ENCODE data around the gene PCCA.

The PCCA gene

GRCh38 chr13:100336795-100337516, 248.1 kb downstream of the PCCA start:
- H3K9me3 ChIP-seq (ENCODE audit: control insufficient read depth, low read length) = no peaks in the 10 kb centered on the region
- no peak overlapping the region for H3K9ac ChIP-seq (ENCODE audit: low read length)
- H3K36me3 ChIP-seq (ENCODE audit: control insufficient read depth, insufficient read depth, low read length) = no peaks in the 10 kb centered on the region
- H3K4me3 ChIP-seq (ENCODE audit: low read length) = no peak overlapping the region
- H3K4me1 ChIP-seq (ENCODE audit: control insufficient read depth, insufficient read depth, low read length) = no peaks in the 10 kb centered on the region
- H3K27me3 ChIP-seq (ENCODE audit: control insufficient read depth, insufficient read depth, low read length) = no peaks in the 10 kb centered on the region

- H3K36me3 ChIP-seq (ENCODE audit: control insufficient read depth, insufficient read depth, low read length) = no peaks in the 10 kb centered on the region
- H3K27me3 ChIP-seq (ENCODE audit: control insufficient read depth, insufficient read depth, low read length) = no peaks in the 10 kb centered on the region
- no peak overlapping the region for H3K9ac ChIP-seq (ENCODE audit: low read length)
- H3K9me3 ChIP-seq (ENCODE audit: control insufficient read depth, low read length) = no peaks in the 10 kb centered on the region
- no peak overlapping the region for H3K4me3 ChIP-seq (ENCODE audit: low read length)
- H3K4me1 ChIP-seq (ENCODE audit: control insufficient read depth, insufficient read depth, low read length) = no peaks in the 10 kb centered on the region
Observed at GRCh38 chr13:100338275-100338674, 249.4 kb downstream of the PCCA start.

GRCh38 chr13:100339411-100339940, 250.6 kb downstream of the PCCA start:
- Histone ChIP-seq H3K9me3 (ENCODE audit: control insufficient read depth, low read length) (no peaks in the 10 kb centered on the region), H3K36me3 (ENCODE audit: control insufficient read depth, insufficient read depth, low read length) (no peaks in the 10 kb centered on the region), H3K4me3 (ENCODE audit: low read length) (no peak overlapping the region), H3K9ac (ENCODE audit: low read length) (no peak overlapping the region), H3K27me3 (ENCODE audit: control insufficient read depth, insufficient read depth, low read length) (no peaks in the 10 kb centered on the region), H3K4me1 (ENCODE audit: control insufficient read depth, insufficient read depth, low read length) (no peaks in the 10 kb centered on the region)

- H3K9ac ChIP-seq (ENCODE audit: low read length) = no peak overlapping the region
- H3K9me3 ChIP-seq (ENCODE audit: control insufficient read depth, low read length) = no peaks in the 10 kb centered on the region
- H3K27me3 ChIP-seq (ENCODE audit: control insufficient read depth, insufficient read depth, low read length) = no peaks in the 10 kb centered on the region
- peaks cover 3% of the 10 kb centered on the region for H3K36me3 ChIP-seq (ENCODE audit: control insufficient read depth, insufficient read depth, low read length)
- no peaks in the 10 kb centered on the region for H3K4me1 ChIP-seq (ENCODE audit: control insufficient read depth, insufficient read depth, low read length)
- H3K4me3 ChIP-seq (ENCODE audit: low read length) = no peak overlapping the region
Observed at GRCh38 chr13:100340865-100341264, 252.0 kb downstream of the PCCA start.

- Histone ChIP-seq H3K27me3 (ENCODE audit: control insufficient read depth, insufficient read depth, low read length) (no peaks in the 10 kb centered on the region), H3K9me3 (ENCODE audit: control insufficient read depth, low read length) (no peaks in the 10 kb centered on the region), H3K9ac (ENCODE audit: low read length) (no peak overlapping the region), H3K4me3 (ENCODE audit: low read length) (no peak overlapping the region), H3K36me3 (ENCODE audit: control insufficient read depth, insufficient read depth, low read length) (peaks cover 3% of the 10 kb centered on the region), H3K4me1 (ENCODE audit: control insufficient read depth, insufficient read depth, low read length) (no peaks in the 10 kb centered on the region)
Observed at GRCh38 chr13:100341327-100341726, 252.4 kb downstream of the PCCA start.

- Histone ChIP-seq H3K4me1 (ENCODE audit: control insufficient read depth, insufficient read depth, low read length) (no peaks in the 10 kb centered on the region), H3K4me3 (ENCODE audit: low read length) (no peak overlapping the region)
Observed at GRCh38 chr13:100344544-100344943, 255.7 kb downstream of the PCCA start.

GRCh38 chr13:100347968-100348367, 259.1 kb downstream of the PCCA start:
- no peaks in the 10 kb centered on the region for H3K27me3 ChIP-seq (ENCODE audit: control insufficient read depth, insufficient read depth, low read length)
- peaks cover 3% of the 10 kb centered on the region for H3K36me3 ChIP-seq (ENCODE audit: control insufficient read depth, insufficient read depth, low read length)
- no peak overlapping the region for H3K9ac ChIP-seq (ENCODE audit: low read length)
- no peaks in the 10 kb centered on the region for H3K4me1 ChIP-seq (ENCODE audit: control insufficient read depth, insufficient read depth, low read length)
- H3K4me3 ChIP-seq (ENCODE audit: low read length) = no peak overlapping the region
- no peaks in the 10 kb centered on the region for H3K9me3 ChIP-seq (ENCODE audit: control insufficient read depth, low read length)

More at GRCh38 chr13:100344544-100344943, 255.7 kb downstream of the PCCA start:
- H3K27me3 ChIP-seq (ENCODE audit: control insufficient read depth, insufficient read depth, low read length) = no peaks in the 10 kb centered on the region
- H3K9me3 ChIP-seq (ENCODE audit: control insufficient read depth, low read length) = no peaks in the 10 kb centered on the region
- peaks cover 3% of the 10 kb centered on the region for H3K36me3 ChIP-seq (ENCODE audit: control insufficient read depth, insufficient read depth, low read length)
- H3K9ac ChIP-seq (ENCODE audit: low read length) = no peak overlapping the region

GRCh38 chr13:100349594-100349993, 260.7 kb downstream of the PCCA start:
- Histone ChIP-seq H3K9ac (ENCODE audit: low read length) (no peak overlapping the region), H3K27me3 (ENCODE audit: control insufficient read depth, insufficient read depth, low read length) (no peaks in the 10 kb centered on the region), H3K4me3 (ENCODE audit: low read length) (no peak overlapping the region)

GRCh38 chr13:100350601-100351000, 261.7 kb downstream of the PCCA start:
- no peak overlapping the region for H3K9ac ChIP-seq (ENCODE audit: low read length)
- H3K36me3 ChIP-seq (ENCODE audit: control insufficient read depth, insufficient read depth, low read length) = peaks cover 1% of the 10 kb centered on the region
- no peaks in the 10 kb centered on the region for H3K27me3 ChIP-seq (ENCODE audit: control insufficient read depth, insufficient read depth, low read length)
- no peaks in the 10 kb centered on the region for H3K4me1 ChIP-seq (ENCODE audit: control insufficient read depth, insufficient read depth, low read length)
- no peaks in the 10 kb centered on the region for H3K9me3 ChIP-seq (ENCODE audit: control insufficient read depth, low read length)
- H3K4me3 ChIP-seq (ENCODE audit: low read length) = no peak overlapping the region

More at GRCh38 chr13:100349594-100349993, 260.7 kb downstream of the PCCA start:
- Histone ChIP-seq H3K4me1 (ENCODE audit: control insufficient read depth, insufficient read depth, low read length) (no peaks in the 10 kb centered on the region), H3K36me3 (ENCODE audit: control insufficient read depth, insufficient read depth, low read length) (peaks cover 3% of the 10 kb centered on the region), H3K9me3 (ENCODE audit: control insufficient read depth, low read length) (no peaks in the 10 kb centered on the region)

GRCh38 chr13:100356426-100356825, 267.5 kb downstream of the PCCA start:
- H3K27me3 ChIP-seq (ENCODE audit: control insufficient read depth, insufficient read depth, low read length) = no peaks in the 10 kb centered on the region

GRCh38 chr13:100356889-100357288, 268.0 kb downstream of the PCCA start:
- H3K9ac ChIP-seq (ENCODE audit: low read length) = no peak overlapping the region
- H3K27me3 ChIP-seq (ENCODE audit: control insufficient read depth, insufficient read depth, low read length) = no peaks in the 10 kb centered on the region
- no peaks in the 10 kb centered on the region for H3K4me1 ChIP-seq (ENCODE audit: control insufficient read depth, insufficient read depth, low read length)
- H3K36me3 ChIP-seq (ENCODE audit: control insufficient read depth, insufficient read depth, low read length) = no peaks in the 10 kb centered on the region
- no peak overlapping the region for H3K4me3 ChIP-seq (ENCODE audit: low read length)
- H3K9me3 ChIP-seq (ENCODE audit: control insufficient read depth, low read length) = no peaks in the 10 kb centered on the region

More at GRCh38 chr13:100356426-100356825, 267.5 kb downstream of the PCCA start:
- no peaks in the 10 kb centered on the region for H3K36me3 ChIP-seq (ENCODE audit: control insufficient read depth, insufficient read depth, low read length)
- no peaks in the 10 kb centered on the region for H3K9me3 ChIP-seq (ENCODE audit: control insufficient read depth, low read length)
- no peak overlapping the region for H3K9ac ChIP-seq (ENCODE audit: low read length)
- no peak overlapping the region for H3K4me3 ChIP-seq (ENCODE audit: low read length)
- H3K4me1 ChIP-seq (ENCODE audit: control insufficient read depth, insufficient read depth, low read length) = no peaks in the 10 kb centered on the region

- no peaks in the 10 kb centered on the region for H3K27me3 ChIP-seq (ENCODE audit: control insufficient read depth, insufficient read depth, low read length)
- H3K4me1 ChIP-seq (ENCODE audit: control insufficient read depth, insufficient read depth, low read length) = no peaks in the 10 kb centered on the region
- no peaks in the 10 kb centered on the region for H3K9me3 ChIP-seq (ENCODE audit: control insufficient read depth, low read length)
- H3K36me3 ChIP-seq (ENCODE audit: control insufficient read depth, insufficient read depth, low read length) = no peaks in the 10 kb centered on the region
- no peak overlapping the region for H3K9ac ChIP-seq (ENCODE audit: low read length)
- no peak overlapping the region for H3K4me3 ChIP-seq (ENCODE audit: low read length)
Observed at GRCh38 chr13:100357764-100358163, 268.9 kb downstream of the PCCA start.
